GM21423 (cell line): ENCODE results near the gene SUN5.
"Not testable (repeated sequence)": the region's sequence is repeated elsewhere in the genome, so short reads cannot be mapped to it uniquely, and the experiment has no call there.

Experiments used
- ATAC-seq: cut with Tn5 transposase; IDR thresholded peaks from one replicate; pipeline ENCODE4 v1.9.1; 2021; ENCODE audit warnings: mild to moderate bottlenecking, moderate library complexity; ENCODE audit not compliant: unreplicated experiment

SUN5 gene, protein sequence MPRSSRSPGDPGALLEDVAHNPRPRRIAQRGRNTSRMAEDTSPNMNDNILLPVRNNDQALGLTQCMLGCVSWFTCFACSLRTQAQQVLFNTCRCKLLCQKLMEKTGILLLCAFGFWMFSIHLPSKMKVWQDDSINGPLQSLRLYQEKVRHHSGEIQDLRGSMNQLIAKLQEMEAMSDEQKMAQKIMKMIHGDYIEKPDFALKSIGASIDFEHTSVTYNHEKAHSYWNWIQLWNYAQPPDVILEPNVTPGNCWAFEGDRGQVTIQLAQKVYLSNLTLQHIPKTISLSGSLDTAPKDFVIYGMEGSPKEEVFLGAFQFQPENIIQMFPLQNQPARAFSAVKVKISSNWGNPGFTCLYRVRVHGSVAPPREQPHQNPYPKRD

DNA sequence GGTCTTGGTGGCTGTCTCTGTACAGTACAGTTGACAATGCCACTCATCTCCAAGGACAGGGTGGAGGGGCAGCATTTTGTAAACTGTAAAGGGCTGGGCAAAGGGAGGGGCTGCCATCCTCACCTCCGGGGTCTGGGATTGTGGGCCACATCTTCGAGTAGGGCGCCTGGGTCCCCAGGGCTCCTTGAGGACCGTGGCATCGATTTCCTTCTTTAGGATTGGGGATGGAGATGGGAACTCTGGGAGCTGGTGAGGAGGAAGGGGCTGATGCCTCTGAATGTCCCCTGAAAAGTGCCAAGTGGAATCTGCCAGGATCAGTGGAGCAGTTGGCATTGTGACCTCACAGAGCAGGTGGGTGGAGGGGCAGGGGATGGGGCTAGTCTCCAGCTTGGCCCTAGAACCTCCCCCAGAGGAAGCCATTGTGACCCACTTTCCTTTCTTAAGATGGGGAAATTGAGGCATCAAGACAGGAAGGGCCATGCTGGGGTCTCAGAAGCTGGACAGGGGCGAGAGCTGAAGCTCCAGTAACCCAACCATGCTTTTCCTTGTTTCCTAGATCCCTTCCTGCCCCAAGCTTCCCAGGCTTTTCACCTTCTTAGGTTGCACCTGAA, at the start of gene SUN5:
Gene SUN5 (minus strand): TSS at position 293 of the 611 bp plus-strand sequence. CDS start 93 bp downstream, at position 200.
- ATAC-seq, result no peak

DNA sequence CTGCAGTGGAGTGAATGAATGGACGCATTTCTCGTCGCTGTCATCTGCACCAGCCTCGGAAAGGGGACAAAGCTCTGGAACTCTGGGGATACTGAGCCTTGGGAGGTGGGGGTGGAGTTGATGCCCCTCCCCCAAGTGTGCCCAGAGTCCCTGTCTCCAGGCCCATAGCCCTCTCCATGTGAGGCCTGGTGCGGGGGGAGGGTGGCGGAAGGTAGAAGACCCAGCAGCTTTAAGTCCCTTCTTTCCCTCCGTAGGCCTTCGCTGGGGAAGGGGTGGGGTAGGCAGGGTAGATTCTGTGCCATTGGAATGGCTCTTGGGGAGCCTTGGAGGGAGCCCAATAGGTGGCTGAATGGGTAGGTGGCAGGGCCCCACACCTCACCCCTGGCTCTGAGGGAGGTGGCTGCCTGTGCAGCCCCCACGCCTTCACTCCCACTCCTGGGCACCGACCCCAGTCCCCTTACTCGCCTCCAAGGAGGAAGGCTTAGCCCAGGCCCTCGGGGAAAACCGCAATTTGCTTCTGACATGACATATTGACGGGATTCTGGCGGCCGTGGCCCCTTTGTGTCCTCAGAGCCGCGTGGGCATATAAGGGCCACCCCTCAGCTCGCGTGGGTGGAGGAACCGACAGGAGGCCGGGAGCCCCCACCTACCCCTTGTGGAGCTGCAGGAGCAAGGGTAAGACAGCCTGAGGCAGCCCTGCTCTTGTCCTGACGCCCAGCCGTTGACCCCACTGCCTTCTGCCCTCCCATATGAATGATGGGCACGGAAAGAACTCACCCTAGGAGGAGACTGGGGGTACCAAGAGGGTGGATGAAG, 49.3 kb upstream of the SUN5 start, which contains the start of gene BPIFB3:
Gene BPIFB3 (plus strand): TSS at position 613 of the 816 bp plus-strand sequence. CDS start 1,533 bp downstream, outside the sequence.
- ATAC-seq, result no peak

- ATAC-seq, result no peak
Observed at GRCh38 chr20:33051333-33051732, 47.1 kb upstream of the SUN5 start.

DNA sequence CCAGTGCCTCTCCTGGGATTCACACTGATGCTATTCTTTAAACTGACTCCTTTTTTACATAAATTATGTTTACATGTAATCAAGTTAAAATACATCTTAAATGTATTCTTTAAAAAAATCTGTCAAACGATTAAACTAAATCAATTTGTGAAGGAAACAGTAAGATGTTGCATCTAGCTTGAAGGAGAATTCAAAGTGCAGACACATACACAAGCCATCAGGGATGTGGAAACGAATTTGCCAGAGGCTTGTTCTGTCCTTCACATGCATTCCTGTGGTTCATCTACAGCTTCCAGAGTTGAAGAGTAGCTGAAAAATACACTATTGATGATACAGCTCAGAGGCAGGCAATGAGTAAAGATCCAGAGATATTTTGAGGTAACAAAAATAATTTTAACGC, 42.2 kb upstream of the SUN5 start:
- no peak for ATAC-seq

DNA sequence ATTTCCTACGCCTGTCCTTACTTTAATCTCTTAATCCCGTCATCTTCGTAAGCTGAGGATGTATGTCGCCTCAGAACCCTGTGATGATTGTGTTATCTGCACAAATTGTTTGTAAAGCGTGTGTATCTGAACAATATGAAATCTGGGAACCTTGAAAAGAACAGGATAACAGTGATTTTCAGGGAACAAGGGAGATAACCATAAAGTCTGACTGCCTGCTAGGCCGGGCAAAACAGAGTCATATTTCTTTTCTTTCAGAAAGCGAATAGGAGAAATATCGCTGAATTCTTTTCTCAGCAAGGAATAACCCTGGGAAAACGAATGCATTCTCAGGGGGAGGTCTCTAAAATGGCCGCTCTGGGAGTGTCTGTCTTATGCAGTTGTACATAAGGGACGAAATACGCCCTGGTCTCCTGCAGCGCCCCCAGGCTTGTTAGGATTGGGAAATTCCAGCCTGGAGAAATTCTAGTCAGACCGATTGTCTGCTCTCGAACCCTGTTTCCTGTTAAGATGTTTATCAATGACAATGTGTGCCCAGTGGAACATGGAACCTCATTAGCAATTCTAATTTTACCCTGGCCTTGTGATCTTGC, 41.0 kb upstream of the SUN5 start:
- not testable (repeated sequence) for ATAC-seq

- ATAC-seq, result no peak
Observed at GRCh38 chr20:33043731-33044181, 39.5 kb upstream of the SUN5 start.

DNA sequence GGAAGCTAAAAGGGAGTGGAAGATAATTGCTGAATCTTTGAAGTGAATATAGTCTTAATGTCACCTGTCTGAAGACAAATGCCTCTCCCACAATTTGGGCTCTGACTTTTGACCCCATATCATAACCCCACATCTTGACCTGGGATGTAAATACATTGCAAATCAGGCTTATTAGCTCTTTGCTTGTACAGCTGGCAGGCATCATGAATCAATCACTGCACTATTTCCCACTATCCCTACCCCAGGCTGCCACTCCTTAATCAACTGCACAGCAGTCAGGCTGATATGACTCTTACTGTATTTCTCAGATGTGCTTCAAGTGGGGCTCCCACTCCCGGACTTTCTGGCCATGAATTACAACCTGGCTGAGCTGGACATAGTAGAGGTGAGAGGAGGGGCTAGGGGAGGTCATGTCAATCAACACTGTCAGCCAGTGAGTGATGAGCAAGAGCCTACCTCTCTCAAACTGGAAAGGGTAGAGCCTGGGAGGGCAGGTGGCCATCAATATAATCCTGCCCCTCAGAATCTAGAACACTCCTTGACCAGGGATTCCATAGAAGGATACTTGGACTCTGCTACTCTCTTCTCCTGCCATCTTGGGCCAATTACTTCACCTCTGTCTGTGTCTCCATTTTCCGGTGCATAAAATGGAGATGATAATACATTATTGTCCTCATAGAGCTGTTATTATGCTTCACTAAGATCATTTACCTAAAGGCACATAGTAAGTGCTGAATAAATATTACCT, 38.9 kb upstream of the SUN5 start:
- no peak for ATAC-seq

DNA sequence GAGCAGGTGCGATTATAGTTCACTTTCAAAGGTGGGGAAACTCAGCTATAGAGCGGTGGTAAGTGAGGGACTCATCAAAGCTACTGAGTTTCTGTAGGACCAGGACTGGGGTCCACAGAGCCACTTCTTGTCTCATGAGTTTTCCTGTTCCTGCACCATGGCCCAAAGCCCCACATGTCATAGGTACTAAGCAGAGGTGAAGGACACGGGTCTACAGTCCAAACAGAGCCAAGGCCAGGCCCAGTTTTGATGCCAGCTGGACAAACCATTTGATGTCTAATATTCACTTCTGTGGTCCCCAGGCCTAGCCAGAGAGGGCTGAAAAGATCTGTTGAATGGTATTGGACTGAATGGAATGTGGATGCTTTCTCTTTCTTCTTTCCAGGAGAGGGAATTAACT, 38.2 kb upstream of the SUN5 start:
- ATAC-seq, result no peak

- no peak for ATAC-seq
Observed at GRCh38 chr20:33038243-33038642, 34.0 kb upstream of the SUN5 start.

DNA sequence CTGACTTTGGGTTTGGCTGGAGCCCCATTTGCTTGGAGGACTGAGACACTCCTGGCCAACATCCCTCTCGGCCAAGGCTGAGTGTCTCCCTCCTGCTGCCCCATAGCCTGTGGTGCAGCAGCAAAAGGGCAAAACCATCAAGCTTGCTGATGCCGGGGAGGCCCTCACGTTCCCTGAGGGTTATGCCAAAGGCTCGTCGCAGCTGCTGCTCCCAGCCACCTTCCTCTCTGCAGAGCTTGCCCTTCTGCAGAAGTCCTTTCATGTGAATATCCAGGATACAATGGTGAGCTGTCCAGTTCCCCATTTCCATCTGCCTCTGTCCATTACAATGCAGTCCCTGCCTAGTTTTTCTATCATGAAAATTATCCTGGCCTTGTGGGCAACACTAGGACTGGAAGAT, 33.2 kb upstream of the SUN5 start:
- ATAC-seq, result no peak

DNA sequence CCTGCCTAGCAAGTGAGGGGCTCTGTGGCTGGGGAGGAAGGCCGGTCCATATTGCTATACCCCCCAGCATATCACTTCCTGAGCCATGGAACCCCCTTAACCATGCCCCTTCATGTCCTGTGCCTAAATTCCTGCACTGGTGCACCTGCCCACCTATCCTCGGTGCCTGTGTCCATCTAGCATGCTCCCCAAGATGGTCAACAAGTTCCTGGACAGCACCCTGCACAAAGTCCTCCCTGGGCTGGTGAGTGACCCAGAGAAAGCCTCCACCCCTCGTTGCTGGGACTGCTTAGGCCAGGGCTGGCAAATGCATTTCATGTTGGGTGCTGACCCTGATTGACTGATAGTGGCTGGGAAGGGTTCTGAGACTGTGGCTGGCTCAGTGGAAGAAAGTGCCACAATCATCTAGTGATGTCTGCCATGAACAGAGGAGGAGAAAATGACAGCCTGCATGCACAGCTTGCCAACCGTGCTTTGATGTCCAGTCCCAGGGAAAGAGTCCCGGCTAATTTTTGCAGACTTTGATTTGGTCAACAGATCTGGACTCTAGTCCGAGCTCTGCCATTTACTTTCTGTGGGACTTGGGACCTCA, 30.8 kb upstream of the SUN5 start:
- ATAC-seq, result no peak

DNA sequence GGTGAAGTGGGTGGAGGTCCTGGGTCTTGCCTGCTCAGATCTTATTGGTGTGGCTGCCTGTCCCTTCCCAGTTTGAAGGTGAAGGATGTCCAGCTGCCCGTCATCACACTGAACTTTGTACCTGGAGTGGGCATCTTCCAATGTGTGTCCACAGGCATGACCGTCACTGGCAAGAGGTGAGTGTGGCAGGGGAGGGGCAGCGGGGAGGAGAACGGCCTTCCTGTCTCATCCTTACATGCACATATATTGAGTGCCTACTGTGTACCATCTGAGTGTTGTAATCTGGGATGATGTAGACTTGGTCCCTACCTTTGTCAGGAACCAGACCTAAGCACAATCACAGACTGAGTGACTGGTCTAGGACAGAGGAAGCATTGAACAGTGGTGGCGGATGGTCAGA, 29.9 kb upstream of the SUN5 start:
- ATAC-seq, result no peak

DNA sequence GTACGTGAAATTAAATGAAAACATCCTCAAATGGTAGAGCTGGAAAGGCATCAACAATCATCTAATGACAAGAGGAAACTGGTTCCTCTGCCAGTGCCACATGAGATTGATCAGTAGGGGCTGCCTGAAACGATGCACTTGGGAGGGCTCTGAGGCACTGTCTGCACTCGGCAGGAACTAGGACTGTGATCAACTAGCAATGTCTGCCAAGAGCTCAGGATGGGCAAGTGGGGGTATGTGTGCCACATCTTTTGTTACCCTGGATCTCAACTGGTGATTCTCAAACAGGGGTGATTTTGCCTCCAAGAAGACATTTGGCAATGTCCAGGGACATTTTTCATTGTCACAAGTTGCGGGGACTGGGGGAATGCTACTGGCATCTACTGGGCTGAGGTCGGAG, 29.1 kb upstream of the SUN5 start:
- ATAC-seq, result no peak

DNA sequence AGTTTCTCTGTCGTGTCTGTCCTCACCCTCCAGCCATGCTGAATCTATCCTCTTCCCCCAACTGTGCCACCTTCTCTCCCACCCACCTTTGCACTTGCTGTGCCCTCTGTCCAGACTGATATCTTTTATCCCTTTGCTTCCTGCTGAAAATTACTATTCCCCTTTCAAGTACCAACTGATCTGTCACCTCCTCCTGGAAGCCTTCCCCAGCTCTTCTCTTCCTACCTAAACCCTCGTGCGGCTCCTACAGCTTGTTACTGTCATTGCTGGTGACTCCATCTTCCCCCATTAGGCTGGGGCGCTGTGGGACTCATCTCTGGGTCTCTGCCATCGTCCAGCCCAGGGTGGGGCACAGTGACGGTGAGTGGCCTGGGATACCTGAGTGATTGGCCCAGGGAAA, 28.3 kb upstream of the SUN5 start:
- no peak for ATAC-seq

GRCh38 chr20:33031531-33031930, 27.3 kb upstream of the SUN5 start, which contains the start of gene BPIFB6:
TSS of gene BPIFB6 (plus strand) at chr20:33031648. CDS start at chr20:33031648, 0 bp downstream.
- no peak for ATAC-seq

DNA sequence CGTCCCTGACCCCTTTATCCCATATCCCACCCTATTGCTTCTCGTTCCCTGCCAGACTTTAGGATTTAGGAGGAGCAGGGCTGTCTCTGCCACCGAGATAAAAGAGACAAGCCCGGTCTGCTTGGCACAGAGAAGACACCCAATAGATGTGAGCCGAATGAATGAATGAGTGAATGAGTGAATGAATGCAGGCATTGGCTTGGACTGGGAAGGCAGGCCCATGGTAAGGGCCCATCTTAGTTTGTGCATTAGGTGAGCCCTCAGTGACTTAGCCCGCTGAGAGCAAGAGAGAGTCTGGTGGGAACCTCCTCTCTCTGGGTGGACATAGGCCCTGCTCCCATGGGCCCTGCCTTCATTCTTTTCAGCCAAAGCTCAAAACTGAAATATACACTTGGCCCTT, 26.3 kb upstream of the SUN5 start:
- no peak for ATAC-seq

GRCh38 chr20:33030076-33030475, 25.8 kb upstream of the SUN5 start:
- ATAC-seq, result no peak

- ATAC-seq, result no peak
Observed at GRCh38 chr20:33028875-33029274, 24.6 kb upstream of the SUN5 start.

- no peak for ATAC-seq
Observed at GRCh38 chr20:33027769-33028751, 23.8 kb upstream of the SUN5 start.
